Right lobe of liver (tissue), 4 donors: ENCODE data around the gene CSF1R.

ENCODE experiments used
- POLR2A ChIP-seq: fragments of 450-650 bp; IDR thresholded peaks from one replicate; pipeline ENCODE4 v1.6.1; 2017; ENCODE audit warnings: antibody characterized with exemption, mild to moderate bottlenecking
- TF ChIP-seq, protein P1 (sequence below), 4 donors: fragments of 200-600 bp in 3 of 4; fragments of 450-650 bp in 1 of 4; IDR thresholded peaks; one replicate each; pipeline versions ENCODE4 v1.5.1 to v1.8.0; 2016 to 2022; ENCODE audit warnings: antibody characterized with exemption in 4 of 4, mild to moderate bottlenecking in 2 of 4
- donor health status: DM: no; HTN: no; CAD: no.
- donor health status: DM: no; HTN: no; CAD: no.
- donor health status: DM: no; HTN: yes; CAD: no.

DNA sequence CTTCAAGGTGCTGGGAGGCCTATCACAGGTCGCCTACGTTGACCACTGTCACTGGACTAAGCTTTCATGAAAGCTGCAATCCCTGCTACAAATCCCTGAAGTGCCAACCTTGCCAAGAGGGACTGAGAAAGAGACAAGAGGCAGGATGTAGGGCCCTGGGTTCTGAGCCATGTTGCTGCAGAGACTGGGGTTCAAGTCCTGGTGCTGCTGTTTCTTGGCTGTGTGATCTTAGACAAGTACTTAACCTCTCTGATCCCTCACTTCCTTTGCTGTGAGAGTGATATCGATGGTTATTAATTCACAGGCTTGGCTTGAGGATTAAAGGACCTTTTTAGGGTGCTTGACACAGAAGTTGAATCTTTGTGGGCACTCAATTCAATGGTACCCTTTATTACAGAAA lies 15.5 kb downstream of the CSF1R start:
- no peak for TF ChIP-seq POLR2A
- TF ChIP-seq, protein P1, sequence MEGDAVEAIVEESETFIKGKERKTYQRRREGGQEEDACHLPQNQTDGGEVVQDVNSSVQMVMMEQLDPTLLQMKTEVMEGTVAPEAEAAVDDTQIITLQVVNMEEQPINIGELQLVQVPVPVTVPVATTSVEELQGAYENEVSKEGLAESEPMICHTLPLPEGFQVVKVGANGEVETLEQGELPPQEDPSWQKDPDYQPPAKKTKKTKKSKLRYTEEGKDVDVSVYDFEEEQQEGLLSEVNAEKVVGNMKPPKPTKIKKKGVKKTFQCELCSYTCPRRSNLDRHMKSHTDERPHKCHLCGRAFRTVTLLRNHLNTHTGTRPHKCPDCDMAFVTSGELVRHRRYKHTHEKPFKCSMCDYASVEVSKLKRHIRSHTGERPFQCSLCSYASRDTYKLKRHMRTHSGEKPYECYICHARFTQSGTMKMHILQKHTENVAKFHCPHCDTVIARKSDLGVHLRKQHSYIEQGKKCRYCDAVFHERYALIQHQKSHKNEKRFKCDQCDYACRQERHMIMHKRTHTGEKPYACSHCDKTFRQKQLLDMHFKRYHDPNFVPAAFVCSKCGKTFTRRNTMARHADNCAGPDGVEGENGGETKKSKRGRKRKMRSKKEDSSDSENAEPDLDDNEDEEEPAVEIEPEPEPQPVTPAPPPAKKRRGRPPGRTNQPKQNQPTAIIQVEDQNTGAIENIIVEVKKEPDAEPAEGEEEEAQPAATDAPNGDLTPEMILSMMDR (IDR thresholded peaks at IDR 0.05): no peak
